K562 (cell line): ENCODE data around the gene FIS1. TPM values are rescaled to one million over a fixed set of nuclear protein-coding genes. Genes with fewer than 3 reads are reported as not detected.

Experiments
- ATF3 ChIP-seq, 2 experiments: fragments of 450-650 bp in 1 of 2; sonication (generic) in 1 of 2; formaldehyde crosslinking in 1 of 2; IDR thresholded peaks in 1 of 2; conservative IDR thresholded peaks in 1 of 2; 2 replicates each; pipeline versions ENCODE4 v1.6.1 to v1.8.1; 2016 to 2023; ENCODE audit warnings: mild to moderate bottlenecking in 2 of 2, moderate library complexity in 2 of 2, inconsistent platforms in 1 of 2, missing genetic modification reagents in 1 of 2
- BDP1 ChIP-seq: IDR thresholded peaks from 3 replicates; pipeline ENCODE4 v1.6.1; 2011; ENCODE audit not compliant: insufficient read length, insufficient read depth
- DDX20 ChIP-seq: fragments of 450-650 bp; IDR thresholded peaks from 2 replicates; pipeline ENCODE4 v1.6.1; 2016; ENCODE audit warnings: missing genetic modification characterization, low read depth, mild to moderate bottlenecking, missing compliant biosample characterization, moderate library complexity
- ETV6 ChIP-seq, 3 experiments: fragments of 150-350 bp in 1 of 3; sonication (generic) in 1 of 3; formaldehyde crosslinking in 1 of 3; IDR thresholded peaks; 2 replicates each; pipeline versions ENCODE4 v1.6.1 to v1.8.0; 2014 to 2022; ENCODE audit warnings: borderline replicate concordance in 2 of 3, low read depth in 2 of 3, antibody characterized with exemption in 1 of 3, low read length in 1 of 3, mild to moderate bottlenecking in 1 of 3, missing genetic modification reagents in 1 of 3
- EZH2 ChIP-seq: IDR thresholded peaks from 2 replicates; pipeline ENCODE4 v1.6.1; 2012; ENCODE audit warnings: low read depth, mild to moderate bottlenecking, inconsistent platforms, low read length, borderline replicate concordance
- FOXK1 ChIP-seq: sonication (generic); formaldehyde crosslinking; IDR thresholded peaks from 2 replicates; pipeline ENCODE4 v1.8.0; 2022; ENCODE audit warnings: missing genetic modification reagents, mild to moderate bottlenecking, borderline replicate concordance
- GABPB2 ChIP-seq: fragments of 250-450 bp; sonication (Bioruptor Pico); conservative IDR thresholded peaks from 2 replicates; pipeline ENCODE4 v1.5.1; 2021; ENCODE audit warnings: mild to moderate bottlenecking
- GTF2A2 ChIP-seq: IDR thresholded peaks from 2 replicates; pipeline ENCODE4 v1.6.1; 2016; ENCODE audit warnings: mild to moderate bottlenecking, missing genetic modification characterization, missing compliant biosample characterization
- ILF3 ChIP-seq: fragments of 450-650 bp; IDR thresholded peaks from 2 replicates; pipeline ENCODE4 v1.6.1; 2018; ENCODE audit warnings: antibody characterized with exemption, mild to moderate bottlenecking, moderate library complexity, borderline replicate concordance
- KDM4B ChIP-seq, 2 experiments: fragments of 450-650 bp in 1 of 2; sonication (generic) in 1 of 2; IDR thresholded peaks; 2 replicates each; pipeline ENCODE4 v1.6.1; 2016 to 2017; ENCODE audit warnings: borderline replicate concordance in 2 of 2, antibody characterized with exemption in 1 of 2, low read depth in 1 of 2, mild to moderate bottlenecking in 1 of 2
- NCOA4 ChIP-seq: fragments of 450-650 bp; IDR thresholded peaks from 2 replicates; pipeline ENCODE4 v1.6.1; 2018; ENCODE audit warnings: mild to moderate bottlenecking; ENCODE audit not compliant: partially characterized antibody
- NR2F6 ChIP-seq: fragments of 450-650 bp; formaldehyde crosslinking; IDR thresholded peaks from 2 replicates; pipeline ENCODE4 v1.4.0; 2020; ENCODE audit warnings: mild to moderate bottlenecking
- SLC30A9 ChIP-seq: fragments of 250-450 bp; sonication (Bioruptor Pico); IDR thresholded peaks from 2 replicates; pipeline ENCODE4 v1.8.0; 2022; ENCODE audit warnings: mild to moderate bottlenecking, moderate library complexity
- SMARCC2 ChIP-seq: fragments of 450-650 bp; IDR thresholded peaks from 2 replicates; pipeline ENCODE4 v1.6.1; 2017; ENCODE audit warnings: antibody characterized with exemption, moderate library complexity, mild to moderate bottlenecking, low read depth
- TFAP4 ChIP-seq: sonication (generic); formaldehyde crosslinking; IDR thresholded peaks from 2 replicates; pipeline ENCODE4 v1.8.0; 2022; ENCODE audit warnings: missing genetic modification reagents, mild to moderate bottlenecking, moderate library complexity, borderline replicate concordance
- TSHZ1 ChIP-seq: fragments of 250-450 bp; sonication (Bioruptor Pico); IDR thresholded peaks from 2 replicates; pipeline ENCODE4 v1.4.0; 2020; ENCODE audit warnings: mild to moderate bottlenecking, moderate library complexity
- ZKSCAN8 ChIP-seq: fragments of 200-800 bp; sonication (Bioruptor generic); IDR thresholded peaks from 2 replicates; pipeline ENCODE4 v1.6.1; 2016; ENCODE audit warnings: missing genetic modification characterization, missing compliant biosample characterization
- ZNF311 ChIP-seq: fragments of 250-450 bp; sonication (Bioruptor Pico); IDR thresholded peaks from 2 replicates; pipeline ENCODE4 v1.4.0; 2020; ENCODE audit warnings: mild to moderate bottlenecking, moderate library complexity
- ZNF354B ChIP-seq: fragments of 250-450 bp; sonication (Bioruptor Pico); IDR thresholded peaks from 2 replicates; pipeline ENCODE4 v1.4.0; 2020
- polyA plus RNA-seq, 8 experiments: library from polyadenylated mRNA; depleted of rRNA in 4 of 8; stranded (reverse) in 5 of 8; unstranded in 3 of 8; fragments of >200 nt; fragmentation: Nextera tagmentation in 2 of 8; fragmentation: Illumina TruSeq in 1 of 8; extraction: Ambion mirVana in 2 of 8; extraction: Trizol in 1 of 8; gene quantifications; 2 replicates each; pipeline versions ENCODE4 v1.2.1 to v1.2.3, GENCODE V29; 2011 to 2014; ENCODE audit warnings: inconsistent platforms in 1 of 8, missing spikeins in 1 of 8
- total RNA-seq, 7 experiments: library from RNA; depleted of rRNA in 6 of 7; stranded (reverse); fragments of >200 nt in 6 of 7; fragmentation: Illumina TruSeq in 2 of 7; extraction: Trizol in 2 of 7; gene quantifications; 2 replicates each; pipeline versions ENCODE4 v1.2.1 to v1.2.3, GENCODE V29; 2011 to 2021; ENCODE audit warnings: low replicate concordance in 1 of 7
- TF ChIP-seq, protein P1 (sequence below): fragments of 250-450 bp; sonication (Bioruptor Pico); IDR thresholded peaks from 2 replicates; pipeline ENCODE4 v1.5.1; 2021; ENCODE audit warnings: mild to moderate bottlenecking

FIS1 gene
- total and polyA plus RNA-seq, 9 of the 15 experiments (the other 6 are each of a cell fraction or from before 2014, with no cell fraction given) = 86.0 to 257 (median 144) TPM

- TF ChIP-seq TSHZ1 (no peak), DDX20 (tag) (no peak), ZKSCAN8 (CRISPR knock-in tag) (no peak), ZNF354B (CRISPR knock-in tag) (no peak), NCOA4 (no peak), EZH2 (no peak), FOXK1 (CRISPR knock-in tag) (no peak), ETV6 (IDR thresholded peaks at IDR 0.05; ENCODE audit: borderline replicate concordance in 1 of 2, low read depth in 2 of 2, low read length in 1 of 2) (no peak), ETV6 (CRISPR knock-in tag; IDR thresholded peaks at IDR 0.05; ENCODE audit: borderline replicate concordance) (no peak), GABPB2 (CRISPR knock-in tag) (no peak), BDP1 (no peak), SLC30A9 (no peak), ATF3 (IDR thresholded peaks at IDR 0.05) (peak; percentile 35; the same call in 1 of the 2 replicates), ATF3 (CRISPR knock-in tag; conservative IDR thresholded peaks at IDR 0.05) (no peak), GTF2A2 (no peak), NR2F6 (CRISPR knock-in tag) (no peak), TFAP4 (CRISPR knock-in tag) (peak; percentile 86), KDM4B (IDR thresholded peaks at IDR 0.05; ENCODE audit: borderline replicate concordance in 2 of 2, low read depth in 1 of 2) (no peak; a peak in 1 of 4 replicates), SMARCC2 (no peak), ILF3 (no peak), ZNF311 (CRISPR knock-in tag) (no peak)
- TF ChIP-seq, protein P1, sequence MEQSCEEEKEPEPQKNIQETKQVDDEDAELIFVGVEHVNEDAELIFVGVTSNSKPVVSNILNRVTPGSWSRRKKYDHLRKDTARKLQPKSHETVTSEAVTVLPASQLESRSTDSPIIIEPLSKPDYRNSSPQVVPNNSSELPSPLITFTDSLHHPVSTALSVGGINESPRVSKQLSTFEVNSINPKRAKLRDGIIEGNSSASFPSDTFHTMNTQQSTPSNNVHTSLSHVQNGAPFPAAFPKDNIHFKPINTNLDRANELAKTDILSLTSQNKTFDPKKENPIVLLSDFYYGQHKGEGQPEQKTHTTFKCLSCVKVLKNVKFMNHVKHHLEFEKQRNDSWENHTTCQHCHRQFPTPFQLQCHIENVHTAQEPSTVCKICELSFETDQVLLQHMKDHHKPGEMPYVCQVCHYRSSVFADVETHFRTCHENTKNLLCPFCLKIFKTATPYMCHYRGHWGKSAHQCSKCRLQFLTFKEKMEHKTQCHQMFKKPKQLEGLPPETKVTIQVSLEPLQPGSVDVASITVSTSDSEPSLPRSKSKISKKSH = no peak
Measured at GRCh38 chr7:101217388-101218235, 27.3 kb downstream of the FIS1 start, which contains the start of the genes PLOD3 and ZNHIT1 (continued).
